ENCODE results near the gene SLF2. TPM values are rescaled to one million over a fixed set of nuclear protein-coding genes. Genes with fewer than 3 reads are reported as not detected.

SLF2 gene
- total RNA-seq, 4 donors from 2014 or later: 9.2 to 23.0 (median 20.1) TPM

- Histone ChIP-seq H3K36me3 (no peaks in the 10 kb centered on the region), H3K4me3 (no peak overlapping the region), H3K9me3 (no peaks in the 10 kb centered on the region), H3K27ac (no peak overlapping the region), H3K27me3 (peaks cover 0 to 10% (median 7%) of the 10 kb centered on the region in 3 donors), H3K4me1 (no peaks in the 10 kb centered on the region)
- no peak for TF ChIP-seq POLR2A (IDR thresholded peaks at IDR 0.05)
- TF ChIP-seq CTCF (IDR thresholded peaks at IDR 0.05 in 4 of 5, conservative IDR thresholded peaks at IDR 0.05 in 1 of 5): no peak
- in situ Hi-C loops (cut with MboI; ENCODE audit: low sequenced_read_pairs in 4 of 4): no loop called here
- no peak for DNase-seq
- intact Hi-C loops (cut with DNase I; ENCODE audit: low total_unique reads): no loop called here
- no peak for ATAC-seq
Observed at GRCh38 chr10:100868382-100868781, 44.4 kb upstream of the SLF2 start.

- H3K36me3 ChIP-seq: no peaks in the 10 kb centered on the region
- intact Hi-C loops (cut with DNase I; ENCODE audit: low total_unique reads): no loop called here
- H3K4me3 ChIP-seq: no peak overlapping the region
- in situ Hi-C loops (cut with MboI; ENCODE audit: low sequenced_read_pairs in 4 of 4): no loop called here
- H3K9me3 ChIP-seq: no peaks in the 10 kb centered on the region
- peaks cover 0 to 10% (median 7%) of the 10 kb centered on the region in 3 donors for H3K27me3 ChIP-seq
- TF ChIP-seq CTCF (IDR thresholded peaks at IDR 0.05 in 4 of 5, conservative IDR thresholded peaks at IDR 0.05 in 1 of 5) (no peak), POLR2A (IDR thresholded peaks at IDR 0.05) (no peak)
- DNase-seq (no peak), ATAC-seq (no peak)
- no peaks in the 10 kb centered on the region for H3K4me1 ChIP-seq
- no peak overlapping the region for H3K27ac ChIP-seq
Observed at GRCh38 chr10:100869399-100869798, 43.4 kb upstream of the SLF2 start.

- H3K36me3 ChIP-seq: no peaks in the 10 kb centered on the region
- DNase-seq (no peak), ATAC-seq (no peak)
- no peaks in the 10 kb centered on the region for H3K4me1 ChIP-seq
- H3K9me3 ChIP-seq: no peaks in the 10 kb centered on the region
- TF ChIP-seq CTCF (IDR thresholded peaks at IDR 0.05 in 4 of 5, conservative IDR thresholded peaks at IDR 0.05 in 1 of 5): peak in 1 of 5 experiments; percentile 37
- no peak for TF ChIP-seq POLR2A (IDR thresholded peaks at IDR 0.05)
- intact Hi-C loops (cut with DNase I; ENCODE audit: low total_unique reads): loop anchor here (10.0 kb wide), 1 partner anchor 197 kb away; no protein-coding TSS in a partner anchor
- H3K27me3 ChIP-seq: peaks cover 0 to 16% (median 0%) of the 10 kb centered on the region in 3 donors
- H3K27ac ChIP-seq: no peak overlapping the region
- in situ Hi-C loops (cut with MboI; ENCODE audit: low sequenced_read_pairs in 4 of 4): no loop called here
- H3K4me3 ChIP-seq: no peak overlapping the region
Observed at GRCh38 chr10:100872034-100872791, 40.5 kb upstream of the SLF2 start.

- ATAC-seq (no peak), DNase-seq (no peak)
- Histone ChIP-seq H3K27me3 (peaks cover 0 to 13% (median 0%) of the 10 kb centered on the region in 3 donors), H3K27ac (no peak overlapping the region), H3K36me3 (no peaks in the 10 kb centered on the region), H3K9me3 (no peaks in the 10 kb centered on the region), H3K4me1 (no peaks in the 10 kb centered on the region), H3K4me3 (no peak overlapping the region)
- in situ Hi-C loops (cut with MboI; ENCODE audit: low sequenced_read_pairs in 4 of 4) (no loop called here), intact Hi-C loops (cut with DNase I; ENCODE audit: low total_unique reads) (loop anchor here (10.0 kb wide), 1 partner anchor 198 kb away; no protein-coding TSS in a partner anchor)
- no peak for TF ChIP-seq CTCF (IDR thresholded peaks at IDR 0.05 in 4 of 5, conservative IDR thresholded peaks at IDR 0.05 in 1 of 5)
- TF ChIP-seq POLR2A (IDR thresholded peaks at IDR 0.05): no peak
Observed at GRCh38 chr10:100873146-100873826, 39.5 kb upstream of the SLF2 start.
